Endothelial cell of umbilical vein (primary cell): ENCODE data around the gene ITGAE.

Experiments
- POLR2A ChIP-seq: IDR thresholded peaks from 2 replicates; pipeline ENCODE4 v1.6.1; 2012; ENCODE audit warnings: low read depth, mild to moderate bottlenecking, control low read depth, low read length
- POLR2AphosphoS5 ChIP-seq: IDR thresholded peaks from 2 replicates; pipeline ENCODE4 v1.6.1; 2012; ENCODE audit warnings: low read depth, mild to moderate bottlenecking, control low read depth, low read length, moderate library complexity; ENCODE audit not compliant: insufficient read depth

DNA sequence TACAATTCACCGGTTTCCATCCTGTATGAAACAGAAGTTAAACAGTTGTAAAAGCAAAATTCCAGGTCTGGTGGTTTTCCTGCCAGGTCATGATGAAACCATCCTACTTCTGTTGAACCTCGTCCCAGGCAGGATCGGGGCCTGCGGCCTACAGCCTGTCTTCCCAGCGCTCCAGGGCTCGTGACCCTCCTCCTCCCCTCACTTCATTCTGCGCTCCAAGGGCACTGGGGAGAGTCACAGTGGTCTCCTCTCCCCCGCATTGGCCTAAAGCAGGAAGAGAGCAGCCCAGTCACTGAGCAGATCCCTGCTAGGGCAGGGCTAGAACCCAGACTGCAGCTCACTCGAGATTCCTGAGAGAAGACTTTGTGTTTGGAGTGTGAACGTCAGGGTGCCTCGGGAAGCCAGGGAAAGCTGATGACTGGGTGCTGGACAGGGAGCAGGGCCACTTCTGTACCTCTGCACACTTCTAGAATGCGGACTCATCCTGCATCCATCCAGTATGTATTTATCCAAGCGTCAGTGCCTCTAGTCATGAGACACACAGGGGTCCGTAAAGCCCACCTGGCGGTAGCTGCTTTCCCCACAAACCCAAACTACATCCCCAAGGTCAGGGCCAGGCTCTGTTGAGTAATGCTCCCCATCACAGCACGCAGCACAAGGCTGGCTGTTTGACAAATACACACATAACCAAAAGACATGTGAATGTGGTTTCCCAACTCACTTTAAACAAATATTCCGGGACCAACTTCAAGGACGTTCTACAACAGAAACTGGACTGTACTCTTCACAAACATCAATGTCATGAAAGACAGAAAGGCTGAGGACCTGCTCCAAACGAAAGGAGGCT, 1.7 kb upstream of the ITGAE start:
- no peak for TF ChIP-seq POLR2AphosphoS5
- no peak for TF ChIP-seq POLR2A
